ENCODE measurements around the gene MAPK14.

The MAPK14 gene

DNA sequence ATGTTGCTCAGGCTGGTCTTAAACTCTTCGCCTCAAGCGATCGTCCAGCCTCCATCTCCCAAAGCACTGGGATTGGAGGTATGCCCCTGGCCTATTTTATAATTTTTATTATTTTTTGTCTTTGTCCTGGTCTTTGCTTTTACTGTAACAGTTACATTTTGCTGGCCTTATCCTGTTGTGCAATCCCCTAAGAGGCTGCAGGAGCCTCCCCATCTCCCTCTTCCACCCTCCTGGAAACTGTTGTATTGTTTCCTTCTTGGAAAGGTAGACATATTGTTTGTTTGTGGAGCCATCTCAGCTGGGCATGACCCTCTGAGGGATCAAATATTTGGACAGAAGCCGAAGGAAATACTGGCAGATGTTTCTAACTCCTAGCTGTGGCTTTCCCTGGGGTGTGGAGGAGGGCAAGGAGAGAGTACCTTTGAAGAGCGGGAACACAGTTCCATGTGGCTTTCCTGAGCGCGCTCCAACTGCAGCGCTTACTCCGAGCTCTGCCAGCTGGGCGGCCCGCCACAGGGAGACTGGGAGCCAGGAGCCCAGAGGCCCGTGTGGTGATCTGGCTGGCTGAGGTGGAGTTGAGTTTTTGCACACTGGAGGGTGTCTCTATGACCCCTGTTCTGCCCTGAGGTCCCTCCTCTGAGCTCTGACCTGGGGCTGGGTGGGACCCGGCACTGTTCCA lies 107.6 kb downstream of the MAPK14 start:
- no peak for DNase-seq (ENCODE audit: low spot score)

DNA sequence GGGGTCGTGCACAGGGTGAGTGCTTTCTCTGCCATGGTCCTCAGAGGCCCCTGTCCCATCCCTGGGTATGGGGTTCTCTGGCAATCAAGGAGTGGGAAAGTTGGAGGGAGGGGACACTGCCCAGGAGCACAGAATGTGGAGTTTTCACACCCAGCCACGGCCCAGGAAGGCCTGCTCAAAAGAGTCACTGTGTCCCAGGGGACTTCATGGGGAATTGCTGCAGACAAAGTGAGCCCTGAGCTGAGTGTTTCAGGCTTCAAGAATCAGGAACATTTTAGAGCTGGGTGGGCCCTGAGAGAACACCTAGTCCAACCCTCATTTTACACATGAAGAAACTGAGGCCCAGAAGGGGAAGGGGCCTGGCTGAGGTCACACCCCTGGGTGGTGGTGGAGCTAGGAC lies 108.4 kb downstream of the MAPK14 start:
- peak; percentile 21 for DNase-seq (ENCODE audit: low spot score)

GRCh38 chr6:36136551-36136950 lies 108.9 kb downstream of the MAPK14 start:
- no peak for DNase-seq (ENCODE audit: low spot score)

DNA sequence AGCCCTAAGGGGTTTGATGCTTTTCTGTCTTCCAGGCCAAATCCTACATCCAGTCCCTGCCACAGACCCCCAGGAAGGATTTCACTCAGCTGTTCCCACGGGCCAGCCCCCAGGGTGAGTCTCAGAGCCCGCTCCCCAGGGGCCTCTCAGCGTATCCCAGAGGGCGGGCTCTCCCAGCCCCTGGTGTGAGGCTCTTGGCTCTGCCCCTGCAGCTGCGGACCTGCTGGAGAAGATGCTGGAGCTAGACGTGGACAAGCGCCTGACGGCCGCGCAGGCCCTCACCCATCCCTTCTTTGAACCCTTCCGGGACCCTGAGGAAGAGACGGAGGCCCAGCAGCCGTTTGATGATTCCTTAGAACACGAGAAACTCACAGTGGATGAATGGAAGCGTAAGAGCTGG lies 111.1 kb downstream of the MAPK14 start:
- DNase-seq (ENCODE audit: low spot score): no peak

DNA sequence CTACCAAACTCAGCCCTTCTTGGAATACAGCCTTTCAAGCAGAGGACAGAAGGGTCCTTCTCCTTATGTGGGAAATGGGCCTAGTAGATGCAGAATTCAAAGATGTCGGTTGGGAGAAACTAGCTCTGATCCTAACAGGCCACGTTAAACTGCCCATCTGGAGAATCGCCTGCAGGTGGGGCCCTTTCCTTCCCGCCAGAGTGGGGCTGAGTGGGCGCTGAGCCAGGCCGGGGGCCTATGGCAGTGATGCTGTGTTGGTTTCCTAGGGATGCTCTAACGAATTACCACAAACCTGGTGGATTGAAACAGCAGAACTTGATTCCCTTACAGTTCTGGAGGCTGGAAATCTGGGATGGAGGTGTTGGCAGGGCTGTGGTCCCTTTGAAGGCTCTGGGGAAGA lies 111.8 kb downstream of the MAPK14 start:
- peak; percentile 74 for DNase-seq (ENCODE audit: low spot score)

DNA sequence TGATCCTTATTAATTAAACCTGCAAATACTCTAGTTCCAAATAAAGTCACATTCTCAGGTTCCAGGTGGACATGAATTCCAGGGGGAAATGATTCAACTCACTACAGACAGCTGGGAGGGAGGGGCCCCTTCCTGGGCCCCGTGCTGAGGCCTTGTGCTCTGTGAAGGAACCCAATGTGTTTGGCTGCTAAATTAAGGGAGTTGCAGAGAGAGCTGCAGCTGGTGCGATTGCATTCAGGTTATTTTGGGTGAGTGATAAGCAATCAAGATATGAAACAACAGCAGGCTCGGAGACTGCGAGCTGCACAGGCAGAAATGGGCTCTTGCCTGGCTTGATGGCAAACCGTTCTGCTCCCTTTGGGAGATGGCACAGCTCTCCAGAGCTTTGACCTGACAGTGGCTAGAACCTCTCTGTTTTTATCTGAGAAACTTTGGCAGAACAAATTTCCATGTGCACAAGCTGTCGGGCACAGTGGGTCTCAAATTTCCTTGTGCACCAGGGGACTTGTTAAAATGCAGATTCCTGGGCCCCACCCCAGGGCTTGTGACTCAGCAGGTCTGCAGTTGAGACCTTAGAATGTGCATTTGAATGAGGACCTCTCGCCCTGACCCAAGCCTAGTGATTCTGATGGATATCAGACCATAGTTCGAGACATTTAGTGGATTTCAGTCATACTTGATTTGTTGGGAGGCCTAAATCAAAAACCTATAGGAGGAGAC lies 112.5 kb downstream of the MAPK14 start:
- DNase-seq (ENCODE audit: low spot score): peak; percentile 49

GRCh38 chr6:36141091-36141490 lies 113.5 kb downstream of the MAPK14 start:
- DNase-seq (ENCODE audit: low spot score): no peak

GRCh38 chr6:36141961-36142360 lies 114.4 kb downstream of the MAPK14 start:
- no peak for DNase-seq (ENCODE audit: low spot score)

DNA sequence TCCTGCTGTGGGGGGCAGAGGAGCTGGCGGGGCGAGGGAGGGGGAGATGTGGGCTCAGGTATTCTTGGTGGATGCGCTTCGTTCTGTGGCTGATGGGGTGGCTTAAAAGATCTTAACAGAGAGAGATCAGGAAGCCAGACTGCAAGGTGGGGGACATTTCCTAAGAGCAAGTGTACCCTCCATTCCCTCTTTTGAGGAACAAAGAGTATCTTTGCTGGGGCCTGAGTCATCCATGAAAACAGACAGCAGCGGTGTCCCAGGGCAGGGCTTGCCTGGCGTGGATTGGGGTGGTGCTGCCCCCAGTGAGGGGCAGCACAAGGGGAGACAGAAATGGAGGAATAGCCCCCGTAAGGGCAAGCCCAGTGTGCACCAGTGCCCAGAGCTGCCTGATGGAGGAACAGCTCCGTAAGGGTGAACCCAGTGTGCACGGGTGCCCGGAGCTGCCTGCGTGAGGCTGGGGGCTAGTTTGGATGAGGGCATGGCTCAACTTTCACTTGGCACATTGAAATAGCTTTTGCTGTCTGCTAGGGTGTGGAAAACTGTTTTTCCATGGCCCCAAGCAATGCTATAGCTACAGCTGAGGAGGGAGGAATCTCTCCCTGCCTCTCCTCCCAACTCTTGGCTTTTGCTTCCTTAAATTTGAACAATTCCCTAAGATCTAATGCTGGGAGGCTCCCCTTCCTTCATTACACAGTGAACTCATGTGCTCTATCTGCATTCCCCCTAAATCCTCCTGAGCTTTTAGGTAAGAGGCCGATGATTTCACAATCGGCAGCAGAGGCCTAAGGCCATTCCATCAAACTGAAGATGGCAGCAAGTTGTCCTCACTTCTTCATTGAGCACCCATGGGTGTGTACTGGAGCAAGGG lies 115.6 kb downstream of the MAPK14 start:
- DNase-seq (ENCODE audit: low spot score): no peak

DNA sequence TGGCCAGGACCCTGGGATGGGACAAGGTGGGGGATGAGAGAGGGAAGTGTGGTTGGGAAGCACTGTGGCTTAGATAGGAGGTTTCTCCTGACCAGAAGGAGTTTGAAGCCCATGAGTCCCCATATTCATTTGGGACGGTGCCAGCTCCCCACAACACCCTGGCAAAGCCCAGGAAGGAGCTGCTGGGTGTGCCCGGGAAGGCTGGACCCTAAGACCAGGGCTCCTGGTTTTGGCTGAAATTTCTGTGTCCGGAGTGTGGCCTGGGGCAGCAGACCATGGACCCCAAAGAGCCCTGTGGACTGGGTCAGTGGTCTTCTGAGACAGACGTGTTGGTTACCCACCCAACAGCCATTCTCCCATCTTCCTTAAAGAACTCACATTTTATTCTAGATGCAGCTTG lies 117.9 kb downstream of the MAPK14 start:
- DNase-seq (ENCODE audit: low spot score): no peak

DNA sequence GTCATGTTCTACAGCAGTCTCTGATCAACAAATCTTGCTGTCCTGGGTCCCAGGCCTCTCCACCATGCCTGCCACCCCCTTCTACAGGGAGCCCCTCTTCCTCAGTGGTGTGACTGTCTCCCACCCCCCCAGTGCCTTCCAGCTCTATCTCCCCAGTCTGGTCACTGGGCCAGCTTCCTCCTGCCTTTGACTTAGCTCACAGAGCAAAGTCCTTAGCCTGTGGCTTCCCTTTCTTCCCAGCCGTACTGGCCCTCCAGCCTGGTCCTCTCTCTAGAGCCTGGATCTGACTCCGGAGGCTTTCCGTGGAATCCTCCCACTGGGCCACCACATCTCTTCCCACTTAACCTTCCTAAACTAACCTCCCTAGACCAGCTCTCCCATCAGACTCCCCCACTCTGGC lies 119.7 kb downstream of the MAPK14 start:
- no peak for DNase-seq (ENCODE audit: low spot score)

DNA sequence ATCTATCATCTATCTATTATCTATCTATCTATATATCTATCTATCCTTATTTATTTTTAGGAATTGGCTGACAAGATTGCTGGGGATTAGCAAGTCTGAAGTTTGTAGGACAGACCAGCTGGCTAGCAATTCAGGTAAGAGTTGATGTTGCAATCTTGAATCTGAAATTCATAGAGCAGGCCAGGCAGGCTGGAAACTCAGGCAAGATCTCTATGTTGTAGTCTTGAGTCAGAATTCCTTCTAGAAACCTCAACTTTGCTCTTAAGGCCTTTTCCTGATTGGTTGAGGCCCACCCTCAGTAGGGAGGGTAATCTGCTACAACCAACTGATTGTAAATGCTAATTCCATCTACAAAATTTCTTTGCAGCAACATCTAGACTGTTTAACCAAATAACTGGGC lies 121.9 kb downstream of the MAPK14 start:
- DNase-seq (ENCODE audit: low spot score): no peak

DNA sequence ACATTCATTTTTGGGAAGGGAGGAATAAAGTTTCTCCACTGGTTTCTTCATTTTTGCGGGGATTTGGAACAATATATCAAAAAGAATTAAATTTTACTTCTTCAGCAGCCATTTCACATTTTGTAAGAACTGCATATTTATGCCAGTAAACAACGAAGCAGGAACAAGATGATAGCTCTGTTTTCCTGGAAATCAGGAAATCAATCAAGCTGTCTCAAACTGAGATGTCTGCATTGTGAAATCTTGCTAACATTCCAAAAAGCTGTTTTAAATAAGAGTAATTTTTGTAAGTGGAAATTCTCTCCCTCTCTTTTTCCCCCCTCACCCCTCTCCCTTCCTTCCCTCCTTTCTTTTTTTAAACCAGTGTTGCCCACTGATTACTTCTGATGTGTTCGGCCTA lies 122.7 kb downstream of the MAPK14 start:
- no peak for DNase-seq (ENCODE audit: low spot score)

- no peak for DNase-seq (ENCODE audit: low spot score)
Measured at GRCh38 chr6:36154286-36154685, 126.7 kb downstream of the MAPK14 start.

DNA sequence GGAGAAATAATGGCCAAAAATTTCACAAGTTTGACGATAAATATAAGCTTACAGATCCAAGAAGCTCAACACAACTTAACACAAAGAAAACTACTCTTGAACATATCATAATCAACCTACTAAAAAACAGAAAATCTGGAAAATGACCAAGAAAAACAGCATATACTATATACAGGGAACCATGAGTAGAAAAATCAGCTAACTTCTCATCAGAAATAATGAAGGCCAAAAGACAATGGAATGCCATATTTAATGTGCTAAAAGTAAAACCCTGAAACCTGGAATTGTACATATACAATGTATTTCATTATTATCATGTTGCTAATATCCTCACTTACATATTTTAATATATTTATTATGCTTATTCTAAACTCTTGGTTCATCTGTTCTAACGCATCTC lies 128.1 kb downstream of the MAPK14 start:
- DNase-seq (ENCODE audit: low spot score): no peak

DNA sequence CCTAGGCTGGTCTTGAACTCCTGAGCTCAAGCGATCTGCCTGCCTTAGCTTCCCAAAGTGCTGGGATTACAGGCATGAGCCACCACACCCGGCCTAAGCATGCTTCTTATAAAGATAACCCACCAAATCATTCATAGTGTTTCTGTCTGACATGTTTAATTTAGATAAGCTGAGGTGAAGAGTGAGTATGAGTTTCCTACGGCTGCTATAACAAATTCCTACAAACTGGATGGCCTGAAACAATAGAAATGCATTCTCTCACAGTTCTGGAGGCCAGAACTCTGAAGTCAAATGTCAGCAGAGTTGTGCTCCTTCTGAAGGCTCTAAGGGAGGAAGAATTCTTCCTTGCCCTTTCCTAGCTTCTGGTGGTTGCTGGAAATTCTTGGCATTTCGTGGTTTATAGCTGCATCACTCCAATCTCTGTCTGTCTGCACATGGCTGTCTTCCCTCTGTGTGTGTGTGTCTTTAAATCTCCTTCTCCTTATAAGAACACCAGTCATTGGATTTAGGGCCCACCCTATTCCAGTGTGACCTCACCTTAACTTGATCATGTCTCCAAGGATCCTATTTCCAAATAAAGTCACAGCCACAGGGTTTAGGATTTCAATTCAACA lies 132.6 kb downstream of the MAPK14 start:
- DNase-seq (ENCODE audit: low spot score): no peak

All from SK-N-DZ (cell line).